Keratinocyte (primary cell): ENCODE data around the gene TTC23L. TPM values are rescaled to one million over a fixed set of nuclear protein-coding genes. Genes with fewer than 3 reads are reported as not detected.
"Not testable (repeated sequence)": the region's sequence is repeated elsewhere in the genome, so short reads cannot be mapped to it uniquely, and the experiment has no call there.

Source experiments
- DNase-seq: peaks from one replicate; pipeline ENCODE4 v3.0.0-alpha.2; 2011; ENCODE audit warnings: low read depth, missing footprints, low spot score
- FAIRE-seq: peaks from 2 replicates; lab custom pipeline; 2011; peaks lifted over from hg19 to GRCh38; lab: Jason Lieb, UNC
- H2AFZ ChIP-seq: 2 replicates; pipeline ENCODE4 v1.6.0; 2012; ENCODE audit warnings: low read length, control low read depth, inconsistent platforms; ENCODE audit not compliant: control insufficient read depth
- H3K27ac ChIP-seq: 2 replicates; pipeline ENCODE4 v1.5.1; 2011; ENCODE audit warnings: low read length; ENCODE audit not compliant: control insufficient read depth, insufficient read depth
- H3K27me3 ChIP-seq: 3 replicates; pipeline ENCODE4 v1.6.0; 2011; ENCODE audit warnings: low read length; ENCODE audit not compliant: control insufficient read depth, insufficient read depth; ENCODE audit errors: extremely low read depth
- H3K36me3 ChIP-seq, 2 experiments: 2 replicates in 1 of 2; 3 replicates in 1 of 2; pipeline ENCODE4 v1.5.1; 2011; ENCODE audit warnings: low read length in 2 of 2, mild to moderate bottlenecking in 1 of 2; ENCODE audit not compliant: control insufficient read depth in 2 of 2, insufficient read depth in 2 of 2; ENCODE audit errors: extremely low read depth in 1 of 2
- H3K4me1 ChIP-seq: 3 replicates; pipeline ENCODE4 v1.5.1; 2011; ENCODE audit warnings: low read length; ENCODE audit not compliant: control insufficient read depth, insufficient read depth; ENCODE audit errors: extremely low read depth
- H3K4me2 ChIP-seq: 3 replicates; pipeline ENCODE4 v1.6.0; 2011; ENCODE audit warnings: low read depth, low read length; ENCODE audit not compliant: control insufficient read depth, insufficient read depth; ENCODE audit errors: extremely low read depth
- H3K4me3 ChIP-seq, 3 experiments: fragments of 200-600 bp in 1 of 3; sonication (generic) in 1 of 3; 2 replicates in 2 of 3; 3 replicates in 1 of 3; pipeline ENCODE4 v1.5.1; 2011 to 2016; ENCODE audit warnings: low read length in 3 of 3, mild to moderate bottlenecking in 3 of 3, control low read depth in 2 of 3, inconsistent platforms in 1 of 3, low read depth in 1 of 3, mixed read lengths in 1 of 3, mixed run types in 1 of 3, moderate library complexity in 1 of 3; ENCODE audit not compliant: control insufficient read depth in 2 of 3, insufficient read depth in 2 of 3; ENCODE audit errors: extremely low read depth in 1 of 3
- H3K79me2 ChIP-seq: 2 replicates; pipeline ENCODE4 v1.6.0; 2012; ENCODE audit warnings: low read length; ENCODE audit not compliant: control insufficient read depth, insufficient read depth
- H3K9ac ChIP-seq: 3 replicates; pipeline ENCODE4 v1.6.0; 2011; ENCODE audit warnings: low read length; ENCODE audit not compliant: control insufficient read depth, insufficient read depth; ENCODE audit errors: extremely low read depth
- H3K9me1 ChIP-seq: 3 replicates; pipeline ENCODE4 v1.6.0; 2011; ENCODE audit warnings: low read length; ENCODE audit not compliant: control insufficient read depth, insufficient read depth; ENCODE audit errors: extremely low read depth
- H3K9me3 ChIP-seq: 2 replicates; pipeline ENCODE4 v1.5.1; 2012; ENCODE audit warnings: low read depth, low read length; ENCODE audit not compliant: control insufficient read depth
- H4K20me1 ChIP-seq: 3 replicates; pipeline ENCODE4 v1.6.0; 2011; ENCODE audit warnings: low read length; ENCODE audit not compliant: control insufficient read depth, insufficient read depth; ENCODE audit errors: extremely low read depth
- CTCF ChIP-seq, 3 experiments: IDR thresholded peaks in 1 of 3; conservative IDR thresholded peaks in 1 of 3; optimal IDR thresholded peaks in 1 of 3; 2 replicates in 2 of 3; 3 replicates in 1 of 3; pipeline versions ENCODE3 to v1.5.1; 2011; ENCODE audit warnings: low read length in 3 of 3, mild to moderate bottlenecking in 3 of 3, moderate library complexity in 2 of 3, control low read depth in 1 of 3, inconsistent platforms in 1 of 3; ENCODE audit not compliant: insufficient read depth in 2 of 3; ENCODE audit errors: extremely low read depth in 1 of 3
- EZH2 ChIP-seq: IDR thresholded peaks from one replicate; pipeline ENCODE4 v1.6.1; 2012; ENCODE audit warnings: inconsistent platforms, mild to moderate bottlenecking, low read length, moderate library complexity
- dilution Hi-C: fragments of 300-500 bp; cut with MboI; formaldehyde crosslinking; loops from one replicate; pipeline ENCODE4 v1.7.0; 2020; ENCODE audit warnings: low sequenced_read_pairs; ENCODE audit not compliant: extremely low pct_ligation_motif_present
- polyA plus RNA-seq, 5 experiments: library from polyadenylated mRNA; depleted of rRNA in 3 of 5; stranded (reverse) in 3 of 5; stranded (forward) in 1 of 5; unstranded in 1 of 5; fragments of >200 nt; gene quantifications; 1 replicate in 1 of 5; 2 replicates in 3 of 5; 3 replicates in 1 of 5; pipeline versions ENCODE4 v1.2.1 to v1.2.3, GENCODE V29; 2011 to 2012; ENCODE audit warnings: missing spikeins in 2 of 5, low read depth in 1 of 5, low replicate concordance in 1 of 5

TTC23L gene
- polyA plus RNA-seq, 1 donor (not counting 4 experiments of a cell fraction or from before 2014, with no cell fraction given) = 0.12 TPM

- no peak overlapping the region for H3K9ac ChIP-seq
- FAIRE-seq = no peak
- H4K20me1 ChIP-seq = no peaks in the 10 kb centered on the region
- H3K9me3 ChIP-seq = no peaks in the 10 kb centered on the region
- no peaks in the 10 kb centered on the region for H3K9me1 ChIP-seq
- H3K4me2 ChIP-seq = peak overlapping the region; percentile 40
- no peaks in the 10 kb centered on the region for H3K27me3 ChIP-seq
- DNase-seq = no peak
- H3K79me2 ChIP-seq = peaks cover 59% of the 10 kb centered on the region
- dilution Hi-C loops = no loop called here
- no peak overlapping the region for H2AFZ ChIP-seq
- H3K4me1 ChIP-seq = peaks cover 11% of the 10 kb centered on the region
- no peak overlapping the region for H3K4me3 ChIP-seq
- TF ChIP-seq CTCF (optimal IDR thresholded peaks at IDR 0.05 in 1 of 3, IDR thresholded peaks at IDR 0.05 in 1 of 3, conservative IDR thresholded peaks at IDR 0.05 in 1 of 3; ENCODE audit: extremely low read depth in 1 of 3, insufficient read depth in 2 of 3, low read length in 3 of 3) (no peak), EZH2 (no peak)
- H3K27ac ChIP-seq = no peak overlapping the region
- H3K36me3 ChIP-seq = peaks cover 3 to 4% of the 10 kb centered on the region in 2 experiments
Observed at GRCh38 chr5:34918025-34918424, 79.1 kb downstream of the TTC23L start.

GRCh38 chr5:34919077-34919476 lies 80.1 kb downstream of the TTC23L start:
- Histone ChIP-seq H3K9ac (no peak overlapping the region), H4K20me1 (no peaks in the 10 kb centered on the region), H3K4me3 (no peak overlapping the region), H3K4me1 (peaks cover 12% of the 10 kb centered on the region), H3K27ac (no peak overlapping the region), H3K9me3 (no peaks in the 10 kb centered on the region), H3K9me1 (no peaks in the 10 kb centered on the region), H3K27me3 (no peaks in the 10 kb centered on the region), H2AFZ (no peak overlapping the region), H3K36me3 (peaks cover 4 to 5% of the 10 kb centered on the region in 2 experiments), H3K79me2 (peaks cover 49% of the 10 kb centered on the region), H3K4me2 (no peak overlapping the region)
- dilution Hi-C loops = no loop called here
- FAIRE-seq (no peak), DNase-seq (no peak)
- TF ChIP-seq CTCF (optimal IDR thresholded peaks at IDR 0.05 in 1 of 3, IDR thresholded peaks at IDR 0.05 in 1 of 3, conservative IDR thresholded peaks at IDR 0.05 in 1 of 3; ENCODE audit: extremely low read depth in 1 of 3, insufficient read depth in 2 of 3, low read length in 3 of 3) = no peak
- TF ChIP-seq EZH2 = no peak

- peaks cover 15% of the 10 kb centered on the region for H3K4me1 ChIP-seq
- H3K79me2 ChIP-seq = peaks cover 21% of the 10 kb centered on the region
- H3K9me1 ChIP-seq, H4K20me1 ChIP-seq, dilution Hi-C loops, H3K4me3 ChIP-seq, FAIRE-seq, DNase-seq, H3K27me3 ChIP-seq, H3K9ac ChIP-seq, H3K4me2 ChIP-seq, H3K9me3 ChIP-seq, H2AFZ ChIP-seq, H3K36me3 ChIP-seq: not testable (repeated sequence)
- H3K27ac ChIP-seq = peak overlapping the region; percentile 16
Observed at GRCh38 chr5:34923256-34923655, 84.3 kb downstream of the TTC23L start.
